ENCODE data around the gene ALPK3. TPM values are rescaled to one million over a fixed set of nuclear protein-coding genes. Genes with fewer than 3 reads are reported as not detected.

ALPK3 gene
- polyA plus RNA-seq, 1 donor (not counting 4 experiments of a cell fraction or from before 2014, with no cell fraction given) = 0.07 TPM

GRCh38 chr15:84898761-84899160 is 81.6 kb downstream of the ALPK3 start:
- no peaks in the 10 kb centered on the region for H3K9me1 ChIP-seq (ENCODE audit: control insufficient read depth, extremely low read depth, insufficient read depth, low read length)
- no peak overlapping the region for H3K27ac ChIP-seq (ENCODE audit: control insufficient read depth, insufficient read depth, low read length)
- no peak for TF ChIP-seq EZH2 (IDR thresholded peaks at IDR 0.05; ENCODE audit: low read length)
- TF ChIP-seq CTCF (optimal IDR thresholded peaks at IDR 0.05 in 1 of 3, IDR thresholded peaks at IDR 0.05 in 1 of 3, conservative IDR thresholded peaks at IDR 0.05 in 1 of 3; ENCODE audit: extremely low read depth in 1 of 3, insufficient read depth in 2 of 3, low read length in 3 of 3) = no peak
- no peak for DNase-seq (ENCODE audit: low read depth, low spot score)
- dilution Hi-C loops (cut with MboI; ENCODE audit: extremely low pct_ligation_motif_present, low sequenced_read_pairs) = no loop called here
- no peak overlapping the region for H3K4me3 ChIP-seq (ENCODE audit: control insufficient read depth in 2 of 3, extremely low read depth in 1 of 3, insufficient read depth in 2 of 3, low read depth in 1 of 3, low read length in 3 of 3)
- no peaks in the 10 kb centered on the region for H3K9me3 ChIP-seq (ENCODE audit: control insufficient read depth, low read depth, low read length)
- H3K4me1 ChIP-seq (ENCODE audit: control insufficient read depth, extremely low read depth, insufficient read depth, low read length) = no peaks in the 10 kb centered on the region
- H3K27me3 ChIP-seq (ENCODE audit: control insufficient read depth, extremely low read depth, insufficient read depth, low read length) = no peaks in the 10 kb centered on the region
- H3K36me3 ChIP-seq (ENCODE audit: control insufficient read depth in 2 of 2, extremely low read depth in 1 of 2, insufficient read depth in 2 of 2, low read length in 2 of 2) = no peaks in the 10 kb centered on the region
- H3K4me2 ChIP-seq (ENCODE audit: control insufficient read depth, extremely low read depth, insufficient read depth, low read depth, low read length) = no peak overlapping the region
- H3K79me2 ChIP-seq (ENCODE audit: control insufficient read depth, insufficient read depth, low read length) = no peaks in the 10 kb centered on the region
- FAIRE-seq = no peak
- H3K9ac ChIP-seq (ENCODE audit: control insufficient read depth, extremely low read depth, insufficient read depth, low read length) = no peak overlapping the region
- no peaks in the 10 kb centered on the region for H4K20me1 ChIP-seq (ENCODE audit: control insufficient read depth, extremely low read depth, insufficient read depth, low read length)
- no peak overlapping the region for H2AFZ ChIP-seq (ENCODE audit: control insufficient read depth, low read length)

GRCh38 chr15:84899750-84900149 is 82.6 kb downstream of the ALPK3 start:
- dilution Hi-C loops (cut with MboI; ENCODE audit: extremely low pct_ligation_motif_present, low sequenced_read_pairs) = no loop called here
- no peaks in the 10 kb centered on the region for H3K4me1 ChIP-seq (ENCODE audit: control insufficient read depth, extremely low read depth, insufficient read depth, low read length)
- FAIRE-seq = no peak
- no peaks in the 10 kb centered on the region for H4K20me1 ChIP-seq (ENCODE audit: control insufficient read depth, extremely low read depth, insufficient read depth, low read length)
- TF ChIP-seq EZH2 (IDR thresholded peaks at IDR 0.05; ENCODE audit: low read length) = no peak
- TF ChIP-seq CTCF (optimal IDR thresholded peaks at IDR 0.05 in 1 of 3, IDR thresholded peaks at IDR 0.05 in 1 of 3, conservative IDR thresholded peaks at IDR 0.05 in 1 of 3; ENCODE audit: extremely low read depth in 1 of 3, insufficient read depth in 2 of 3, low read length in 3 of 3) = no peak
- H2AFZ ChIP-seq (ENCODE audit: control insufficient read depth, low read length) = no peak overlapping the region
- H3K36me3 ChIP-seq (ENCODE audit: control insufficient read depth in 2 of 2, extremely low read depth in 1 of 2, insufficient read depth in 2 of 2, low read length in 2 of 2) = no peaks in the 10 kb centered on the region
- H3K4me3 ChIP-seq (ENCODE audit: control insufficient read depth in 2 of 3, extremely low read depth in 1 of 3, insufficient read depth in 2 of 3, low read depth in 1 of 3, low read length in 3 of 3) = no peak overlapping the region
- no peak for DNase-seq (ENCODE audit: low read depth, low spot score)
- no peaks in the 10 kb centered on the region for H3K9me3 ChIP-seq (ENCODE audit: control insufficient read depth, low read depth, low read length)
- no peak overlapping the region for H3K27ac ChIP-seq (ENCODE audit: control insufficient read depth, insufficient read depth, low read length)
- no peaks in the 10 kb centered on the region for H3K9me1 ChIP-seq (ENCODE audit: control insufficient read depth, extremely low read depth, insufficient read depth, low read length)
- H3K79me2 ChIP-seq (ENCODE audit: control insufficient read depth, insufficient read depth, low read length) = no peaks in the 10 kb centered on the region
- no peak overlapping the region for H3K4me2 ChIP-seq (ENCODE audit: control insufficient read depth, extremely low read depth, insufficient read depth, low read depth, low read length)
- no peak overlapping the region for H3K9ac ChIP-seq (ENCODE audit: control insufficient read depth, extremely low read depth, insufficient read depth, low read length)
- H3K27me3 ChIP-seq (ENCODE audit: control insufficient read depth, extremely low read depth, insufficient read depth, low read length) = no peaks in the 10 kb centered on the region
